Putamen (tissue), 1 donor: ENCODE results near the gene ZBTB11.
"Not testable (repeated sequence)": the region's sequence is repeated elsewhere in the genome, so short reads cannot be mapped to it uniquely, and the experiment has no call there.

Experiments used
- DNase-seq: peaks from one replicate; pipeline ENCODE4 v3.0.0-alpha.2; 2016; ENCODE audit warnings: low spot score

ZBTB11 gene

GRCh38 chr3:101676765-101677435 is at the start of gene ZBTB11:
Gene ZBTB11, minus strand, starts transcription at chr3:101677132. Its CDS starts 218 bp downstream, at chr3:101676914.
- DNase-seq: peak; percentile 100

GRCh38 chr3:101725890-101726275 is 49.0 kb upstream of the ZBTB11 start:
- DNase-seq: no peak

GRCh38 chr3:101725194-101725889 is 48.4 kb upstream of the ZBTB11 start:
- no peak for DNase-seq

- peak; percentile 94 for DNase-seq
Measured at GRCh38 chr3:101724329-101725193, 47.6 kb upstream of the ZBTB11 start, which contains the start of gene CEP97. Gene CEP97, plus strand, starts transcription at chr3:101724614. Its CDS starts 63 bp downstream, at chr3:101724677.

- no peak for DNase-seq
Measured at GRCh38 chr3:101722394-101723173, 45.7 kb upstream of the ZBTB11 start.

- DNase-seq: no peak
Measured at GRCh38 chr3:101720851-101721840, 44.2 kb upstream of the ZBTB11 start.

GRCh38 chr3:101719604-101720185 is 42.8 kb upstream of the ZBTB11 start:
- DNase-seq: no peak

- no peak for DNase-seq
Measured at GRCh38 chr3:101718455-101718854, 41.5 kb upstream of the ZBTB11 start.

GRCh38 chr3:101709126-101709525 is 32.2 kb upstream of the ZBTB11 start:
- DNase-seq: no peak

GRCh38 chr3:101704639-101705038 is 27.7 kb upstream of the ZBTB11 start:
- DNase-seq: not testable (repeated sequence)

- DNase-seq: no peak
Measured at GRCh38 chr3:101703169-101703568, 26.2 kb upstream of the ZBTB11 start.

GRCh38 chr3:101702726-101703125 is 25.8 kb upstream of the ZBTB11 start:
- no peak for DNase-seq

- DNase-seq: no peak
Measured at GRCh38 chr3:101701696-101702634, 25.0 kb upstream of the ZBTB11 start.

GRCh38 chr3:101695779-101696372 is 18.9 kb upstream of the ZBTB11 start:
- peak; percentile 75 for DNase-seq

- DNase-seq: not testable (repeated sequence)
Measured at GRCh38 chr3:101694836-101695235, 17.9 kb upstream of the ZBTB11 start.

GRCh38 chr3:101693540-101693939 is 16.6 kb upstream of the ZBTB11 start:
- not testable (repeated sequence) for DNase-seq

GRCh38 chr3:101691685-101692671 is 15.0 kb upstream of the ZBTB11 start:
- not testable (repeated sequence) for DNase-seq
